Ovary (tissue), 3 donors: Measurements from ENCODE around the gene GRAP2.

Source experiments
- CTCF ChIP-seq, 3 donors: fragments of 450-650 bp in 2 of 3; fragments of 200-600 bp in 1 of 3; IDR thresholded peaks; one replicate each; pipeline versions ENCODE4 v1.5.1 to v1.8.0; 2016 to 2022; ENCODE audit warnings: antibody characterized with exemption in 3 of 3, mild to moderate bottlenecking in 1 of 3
- POLR2A ChIP-seq: fragments of 450-650 bp; IDR thresholded peaks from one replicate; pipeline ENCODE4 v1.6.1; 2017; ENCODE audit warnings: antibody characterized with exemption, mild to moderate bottlenecking, moderate library complexity
- donor health status: DM: no; HTN: no; CAD: no.

GRCh38 chr22:39927544-39927943 lies 26.7 kb downstream of the GRAP2 start:
- no peak for TF ChIP-seq CTCF (IDR thresholded peaks at IDR 0.05)
- TF ChIP-seq POLR2A: no peak
